GM12878 (cell line): Measurements from ENCODE around the gene SCARB1. TPM values are rescaled to one million over a fixed set of nuclear protein-coding genes. Genes with fewer than 3 reads are reported as not detected.
A peak's percentile ranks its signal among the peaks of the same experiment; 100 is the strongest.

Experiments
- ATAC-seq: fragments of 200-7000 bp; cut with Tn5 transposase; 3 replicates; pipeline ENCODE4 v1.9.1; 2020; ENCODE audit warnings: mild to moderate bottlenecking, moderate library complexity
- BruUV-seq: library from RNA; stranded (reverse); fragments of 400-500 nt; replicated peaks from 2 replicates; lab custom pipeline; 2021; lab: Mats Ljungman, UMichigan
- CTCF ChIA-PET: fragments of 300-600 bp; sonication (Branson Sonifier 250); formaldehyde crosslinking; extraction: SDS; loops from one replicate; lab custom pipeline; 2021; ENCODE audit warnings: inconsistent platforms; lab: Yijun Ruan, JAX
- POLR2A ChIA-PET: fragments of 350-600 bp; formaldehyde crosslinking; extraction: SDS; loops from one replicate; lab custom pipeline; 2021; ENCODE audit warnings: inconsistent platforms; lab: Charles Lee
- RAD21 ChIA-PET: fragments of 300-600 bp; sonication (Branson Sonifier 250); formaldehyde crosslinking; loops from one replicate; lab custom pipeline; 2023; ENCODE audit warnings: antibody characterized with exemption; ENCODE audit not compliant: unreplicated experiment; lab: Charles Lee
- SMC1A ChIA-PET: fragments of 300-600 bp; sonication (Branson Sonifier 250); formaldehyde crosslinking; loops from one replicate; lab custom pipeline; 2023; ENCODE audit not compliant: unreplicated experiment, uncharacterized antibody; lab: Charles Lee
- DNase-seq: peaks from one replicate; pipeline ENCODE4 v3.0.0-alpha.2; 2011; ENCODE audit warnings: low read depth, low spot score
- FAIRE-seq: peaks from 3 replicates; lab custom pipeline; 2011; peaks lifted over from hg19 to GRCh38; lab: Jason Lieb, UNC
- H2AFZ ChIP-seq: 2 replicates; pipeline ENCODE4 v1.6.0; 2011; ENCODE audit warnings: low read depth, low read length, control low read depth; ENCODE audit not compliant: control insufficient read depth
- H3K27ac ChIP-seq: 2 replicates; pipeline ENCODE4 v1.5.1; 2011; ENCODE audit warnings: control low read depth; ENCODE audit not compliant: control insufficient read depth, insufficient read depth
- H3K27me3 ChIP-seq, 2 experiments: replicated peaks in 1 of 2; 2 replicates each; pipeline versions ENCODE4 v1.6.0 to v1.6.1; 2011; ENCODE audit warnings: low read length in 1 of 2; ENCODE audit not compliant: control insufficient read depth in 2 of 2, insufficient read depth in 2 of 2
- H3K36me3 ChIP-seq, 2 experiments: 2 replicates each; pipeline ENCODE4 v1.5.1; 2011; ENCODE audit warnings: low read length in 1 of 2; ENCODE audit not compliant: control insufficient read depth in 2 of 2, insufficient read depth in 2 of 2
- H3K4me1 ChIP-seq: 2 replicates; pipeline ENCODE4 v1.6.1; 2011; ENCODE audit warnings: mild to moderate bottlenecking, low read length, moderate library complexity, mixed read lengths; ENCODE audit not compliant: control insufficient read depth, insufficient read depth
- H3K4me2 ChIP-seq: 2 replicates; pipeline ENCODE4 v1.6.0; 2011; ENCODE audit warnings: control low read depth; ENCODE audit not compliant: control insufficient read depth, insufficient read depth
- H3K4me3 ChIP-seq: fragments of 200-600 bp; sonication (generic); 2 replicates; pipeline ENCODE4 v1.5.1; 2016
- H3K79me2 ChIP-seq: 2 replicates; pipeline ENCODE4 v1.6.0; 2011; ENCODE audit warnings: low read length; ENCODE audit not compliant: control insufficient read depth, insufficient read depth
- H3K9ac ChIP-seq: 2 replicates; pipeline ENCODE4 v1.8.0; 2011; ENCODE audit warnings: low read length, control low read depth, mixed read lengths; ENCODE audit not compliant: control insufficient read depth, insufficient read depth
- H3K9me3 ChIP-seq: replicated peaks from 3 replicates; pipeline ENCODE4 v1.5.1; 2011; ENCODE audit warnings: mild to moderate bottlenecking, low read length; ENCODE audit not compliant: control insufficient read depth, insufficient read depth
- H4K20me1 ChIP-seq: 2 replicates; pipeline ENCODE4 v1.6.0; 2011; ENCODE audit not compliant: control insufficient read depth, insufficient read depth
- HSF1 ChIP-seq: fragments of 150-350 bp; IDR thresholded peaks from 2 replicates; pipeline ENCODE4 v1.6.1; 2014; ENCODE audit warnings: mild to moderate bottlenecking, low read depth, low read length
- NKRF ChIP-seq: fragments of 450-650 bp; conservative IDR thresholded peaks from 2 replicates; pipeline ENCODE4 v1.6.1; 2017; ENCODE audit warnings: mild to moderate bottlenecking, moderate library complexity
- PRDM15 ChIP-seq: fragments of 450-650 bp; formaldehyde crosslinking; IDR thresholded peaks from 2 replicates; pipeline ENCODE4 v1.4.0; 2020; ENCODE audit warnings: mild to moderate bottlenecking, moderate library complexity
- ZBTB40 ChIP-seq: fragments of 450-650 bp; IDR thresholded peaks from 2 replicates; pipeline ENCODE4 v1.6.1; 2016; ENCODE audit warnings: mild to moderate bottlenecking, moderate library complexity, borderline replicate concordance
- WGBS: methylation state at CpG from one replicate; pipeline ENCODE4 v1.1.6; 2016; ENCODE audit warnings: low lambda C conversion rate; ENCODE audit not compliant: insufficient replicate concordance, insufficient coverage; ENCODE audit errors: missing lambda C conversion rate; 5-methylcytosine and 5-hydroxymethylcytosine counted together
- in situ Hi-C: fragments of 300-500 bp; cut with MboI; formaldehyde crosslinking; loops from 9 replicates; pipeline ENCODE4 v1.14.3; 2018; ENCODE audit warnings: mixed read lengths
- intact Hi-C: fragments of 100-400 bp; cut with micrococcal nuclease; formaldehyde crosslinking; loops from one replicate; pipeline ENCODE4 v1.14.2; 2022; ENCODE audit not compliant: unreplicated experiment
- polyA plus RNA-seq, 11 experiments: library from polyadenylated mRNA; depleted of rRNA in 4 of 11; unstranded in 6 of 11; stranded (reverse) in 5 of 11; fragments of >200 nt; fragmentation: Nextera tagmentation in 4 of 11; fragmentation: Illumina TruSeq in 1 of 11; extraction: Ambion mirVana in 4 of 11; extraction: Trizol in 1 of 11; gene quantifications; 1 replicate in 1 of 11; 2 replicates in 10 of 11; pipeline versions ENCODE4 v1.2.1 to v1.2.3, GENCODE V29; 2011 to 2016; ENCODE audit warnings: inconsistent platforms in 2 of 11, missing spikeins in 2 of 11, low read depth in 1 of 11
- total RNA-seq, 4 experiments: library from RNA; depleted of rRNA in 3 of 4; stranded (reverse); fragments of >200 nt in 3 of 4; fragmentation: Illumina TruSeq in 1 of 4; extraction: Trizol in 1 of 4; gene quantifications; 2 replicates each; pipeline versions ENCODE4 v1.2.1 to v1.2.3, GENCODE V29; 2013 to 2021

The SCARB1 gene
- total and polyA plus RNA-seq, 10 of the 15 experiments (the other 5 are each of a cell fraction or from before 2014, with no cell fraction given) = 0.34 to 104 (median 63.1) TPM

GRCh38 chr12:124772289-124773170 is 91.1 kb downstream of the SCARB1 start (continued):
- peak; percentile 18; the same call in 1 of the 2 replicates for TF ChIP-seq ZBTB40

GRCh38 chr12:124771462-124772288 is 92.0 kb downstream of the SCARB1 start:
- SMC1A ChIA-PET = interaction anchor here (0.9 to 2.9 kb wide), 10 partner anchors 11 to 735 kb away, joined by 3 to 20 read pairs (median 4); no protein-coding TSS in a partner anchor
- TF ChIP-seq HSF1 (no peak), PRDM15 (CRISPR knock-in tag) (no peak), NKRF (no peak)

More at GRCh38 chr12:124771462-124772288, 92.0 kb downstream of the SCARB1 start:
- Histone ChIP-seq H3K9me3 (no peaks in the 10 kb centered on the region; the same call in 1 of the 3 replicates), H3K4me1 (peaks cover 65% of the 10 kb centered on the region), H3K4me3 (peak overlapping the region; percentile 26; the same call in 1 of the 2 replicates), H3K79me2 (peaks cover 5% of the 10 kb centered on the region; the same call in 1 of the 2 replicates), H3K27me3 (no peaks in the 10 kb centered on the region), H3K36me3 (no peaks in the 10 kb centered on the region), H3K9ac (peak overlapping the region; percentile 49; the same call in 1 of the 2 replicates), H3K27ac (peak overlapping the region; percentile 51; the same call in 1 of the 2 replicates), H2AFZ (peak overlapping the region; percentile 74), H4K20me1 (no peaks in the 10 kb centered on the region), H3K4me2 (peak overlapping the region; percentile 87)
- POLR2A ChIA-PET = interaction anchor here (0.6 to 0.7 kb wide), 2 partner anchors 134 to 1034 kb away, joined by 3 to 4 read pairs; no protein-coding TSS in a partner anchor
- 18% methylated on average over 35 of the region's 35 CpGs for WGBS
- in situ Hi-C loops (loop anchor here (25.0 kb wide), 1 partner anchor 409 kb away; no protein-coding TSS in a partner anchor), intact Hi-C loops (loop anchor here (5.0 to 10.0 kb wide), 3 partner anchors 289 to 1887 kb away; partner anchors contain the start of gene RILPL2)
- no TSS peak for BruUV-seq
- peak; percentile 15 for ATAC-seq
- DNase-seq = peak; percentile 51
- no peak for FAIRE-seq
- CTCF ChIA-PET = interaction anchor here (0.6 to 11.7 kb wide), 28 partner anchors 10 to 866 kb away, joined by 3 to 116 read pairs (median 4); no protein-coding TSS in a partner anchor
- RAD21 ChIA-PET = interaction anchor here (0.7 to 3.2 kb wide), 11 partner anchors 56 to 739 kb away, joined by 3 to 14 read pairs (median 3); no protein-coding TSS in a partner anchor
